Keratinocyte (primary cell): Measurements from ENCODE around the gene KLHDC4.

Experiments
- CTCF ChIP-seq, 3 experiments: IDR thresholded peaks in 1 of 3; conservative IDR thresholded peaks in 1 of 3; optimal IDR thresholded peaks in 1 of 3; 2 replicates in 2 of 3; 3 replicates in 1 of 3; pipeline versions ENCODE3 to v1.5.1; 2011; ENCODE audit warnings: low read length in 3 of 3, mild to moderate bottlenecking in 3 of 3, moderate library complexity in 2 of 3, control low read depth in 1 of 3, inconsistent platforms in 1 of 3; ENCODE audit not compliant: insufficient read depth in 2 of 3; ENCODE audit errors: extremely low read depth in 1 of 3
- EZH2 ChIP-seq: IDR thresholded peaks from one replicate; pipeline ENCODE4 v1.6.1; 2012; ENCODE audit warnings: inconsistent platforms, mild to moderate bottlenecking, low read length, moderate library complexity

GRCh38 chr16:87782033-87782432 is 16.2 kb upstream of the KLHDC4 start:
- TF ChIP-seq CTCF (optimal IDR thresholded peaks at IDR 0.05 in 1 of 3, IDR thresholded peaks at IDR 0.05 in 1 of 3, conservative IDR thresholded peaks at IDR 0.05 in 1 of 3; ENCODE audit: extremely low read depth in 1 of 3, insufficient read depth in 2 of 3, low read length in 3 of 3) (no peak), EZH2 (no peak)
